Measurements from ENCODE around the gene LRRC75A.

- TF ChIP-seq CTCF (IDR thresholded peaks at IDR 0.05; ENCODE audit: low read depth, low read length, missing input control) = no peak
- TF ChIP-seq SP1 (IDR thresholded peaks at IDR 0.05) = no peak
- TF ChIP-seq RAD21 (IDR thresholded peaks at IDR 0.05) = no peak
These were observed 52.1 kb downstream of the LRRC75A start for GRCh38 chr17:16439811-16440351.
